HG02970 (cell line): ENCODE data around the gene C2CD4B.

Experiments used
- ATAC-seq: cut with Tn5 transposase; IDR thresholded peaks from one replicate; pipeline ENCODE4 v1.9.1; 2021; ENCODE audit warnings: mild to moderate bottlenecking, moderate library complexity, moderate number of reproducible peaks; ENCODE audit not compliant: unreplicated experiment, low FRiP score

C2CD4B gene

GRCh38 chr15:62120776-62121175 is 44.3 kb downstream of the C2CD4B start:
- no peak for ATAC-seq

- no peak for ATAC-seq
Measured at GRCh38 chr15:62119874-62120273, 45.2 kb downstream of the C2CD4B start.

- ATAC-seq, result no peak
Measured at GRCh38 chr15:62119227-62119864, 45.7 kb downstream of the C2CD4B start.

- no peak for ATAC-seq
Measured at GRCh38 chr15:62118520-62119226, 46.4 kb downstream of the C2CD4B start.

GRCh38 chr15:62115847-62116246 is 49.2 kb downstream of the C2CD4B start:
- no peak for ATAC-seq
